Measurements from ENCODE around the gene GREB1.
A peak's percentile ranks its signal among the peaks of the same experiment; 100 is the strongest.

The GREB1 gene

DNA sequence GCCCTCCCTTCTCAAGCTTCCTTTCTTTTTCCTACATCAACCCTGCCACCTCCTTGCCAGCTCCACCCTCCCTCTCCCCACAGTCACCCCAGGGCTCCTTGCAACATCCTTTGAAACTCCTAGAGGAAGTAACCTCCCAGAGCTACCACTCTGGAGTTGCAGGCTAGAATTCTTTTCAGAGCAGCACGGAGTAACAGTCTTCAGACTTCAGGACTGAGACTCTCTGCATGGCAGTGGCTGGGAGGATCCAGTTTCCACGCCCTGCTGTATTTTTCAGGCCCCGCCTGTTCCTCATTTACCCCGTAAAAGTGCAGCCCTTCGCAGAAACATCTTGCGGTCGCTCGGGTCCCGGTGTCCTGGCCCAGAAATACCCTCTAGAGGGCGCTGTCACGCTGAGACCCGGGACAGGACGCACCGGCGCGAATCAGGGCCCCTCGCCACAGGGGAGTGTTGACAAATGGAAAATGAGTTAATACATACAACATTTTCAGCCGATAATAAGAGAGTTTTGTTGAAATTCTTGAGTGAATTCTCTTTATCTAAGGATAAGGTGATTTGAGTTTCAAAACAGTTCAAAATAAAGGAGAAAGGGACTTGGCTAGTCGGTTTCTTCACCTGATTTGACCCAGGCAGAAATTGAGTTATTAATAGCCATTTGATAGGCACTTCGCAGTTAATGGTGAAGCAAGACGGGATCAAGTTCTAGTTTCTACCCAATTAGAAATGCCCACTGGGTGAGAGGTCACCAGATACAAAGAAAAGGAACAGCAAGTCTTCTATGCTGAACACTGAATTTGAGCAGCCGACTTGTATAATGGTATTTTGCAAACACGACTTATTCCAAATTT, 154.6 kb downstream of the GREB1 start:
- peak; percentile 74 for DNase-seq

- no peak for DNase-seq
These were observed 157.3 kb downstream of the GREB1 start for GRCh38 chr2:11691076-11691660.

All from left hindlimb (tissue), 1 donor.